WI38 (cell line): Measurements from ENCODE around the gene MEX3D.

Source experiments
- H3K4me3 ChIP-seq: 2 replicates; pipeline ENCODE4 v1.5.1; 2011; ENCODE audit warnings: low read depth, mild to moderate bottlenecking, control low read depth, low read length
- TF ChIP-seq, protein P1 (sequence below): IDR thresholded peaks from 2 replicates; pipeline ENCODE4 v1.5.1; 2012; ENCODE audit warnings: low read depth, mild to moderate bottlenecking, control low read depth, low read length

Gene MEX3D

DNA sequence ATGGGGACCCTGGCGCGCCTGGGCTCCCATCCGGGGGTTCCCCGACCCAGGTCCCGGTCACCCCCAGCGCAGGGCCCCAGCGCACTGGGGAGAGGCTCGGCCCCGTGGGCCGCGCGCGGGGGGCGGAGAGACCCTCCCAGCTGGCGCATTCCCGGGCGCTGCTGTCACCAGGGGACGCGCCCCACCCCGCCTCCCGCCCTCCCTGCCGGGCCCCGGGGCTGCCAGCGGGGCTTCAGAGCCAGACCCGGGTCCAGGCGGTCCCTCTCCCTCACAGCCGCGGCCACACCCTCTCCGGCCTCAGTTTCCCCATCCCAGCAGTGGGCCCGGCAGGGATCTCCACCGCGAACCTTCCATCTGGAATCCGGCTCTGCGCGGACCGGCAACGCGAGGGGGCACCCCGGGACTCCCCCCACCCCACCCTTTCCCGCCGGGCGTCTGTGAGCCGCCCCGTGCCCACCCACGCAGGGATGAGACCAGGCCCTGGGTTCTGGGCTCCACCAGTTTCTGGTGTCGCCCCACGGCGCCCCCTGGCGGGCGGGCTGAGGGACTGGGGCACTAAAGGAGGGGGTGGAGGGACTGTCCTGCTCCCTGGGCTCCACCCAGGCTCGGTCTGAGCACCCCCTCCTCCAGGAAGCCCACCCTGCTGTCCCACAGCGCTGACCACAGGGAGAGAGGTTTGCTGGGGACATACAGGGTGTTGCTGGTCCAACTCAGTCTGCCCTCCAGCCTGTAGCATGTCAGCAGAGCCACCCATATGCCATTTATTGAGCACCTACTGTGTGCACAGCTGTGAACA is 54.4 kb downstream of the MEX3D start:
- peak overlapping the region; percentile 81 for H3K4me3 ChIP-seq
- TF ChIP-seq, protein P1, sequence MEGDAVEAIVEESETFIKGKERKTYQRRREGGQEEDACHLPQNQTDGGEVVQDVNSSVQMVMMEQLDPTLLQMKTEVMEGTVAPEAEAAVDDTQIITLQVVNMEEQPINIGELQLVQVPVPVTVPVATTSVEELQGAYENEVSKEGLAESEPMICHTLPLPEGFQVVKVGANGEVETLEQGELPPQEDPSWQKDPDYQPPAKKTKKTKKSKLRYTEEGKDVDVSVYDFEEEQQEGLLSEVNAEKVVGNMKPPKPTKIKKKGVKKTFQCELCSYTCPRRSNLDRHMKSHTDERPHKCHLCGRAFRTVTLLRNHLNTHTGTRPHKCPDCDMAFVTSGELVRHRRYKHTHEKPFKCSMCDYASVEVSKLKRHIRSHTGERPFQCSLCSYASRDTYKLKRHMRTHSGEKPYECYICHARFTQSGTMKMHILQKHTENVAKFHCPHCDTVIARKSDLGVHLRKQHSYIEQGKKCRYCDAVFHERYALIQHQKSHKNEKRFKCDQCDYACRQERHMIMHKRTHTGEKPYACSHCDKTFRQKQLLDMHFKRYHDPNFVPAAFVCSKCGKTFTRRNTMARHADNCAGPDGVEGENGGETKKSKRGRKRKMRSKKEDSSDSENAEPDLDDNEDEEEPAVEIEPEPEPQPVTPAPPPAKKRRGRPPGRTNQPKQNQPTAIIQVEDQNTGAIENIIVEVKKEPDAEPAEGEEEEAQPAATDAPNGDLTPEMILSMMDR, result peak; percentile 72

DNA sequence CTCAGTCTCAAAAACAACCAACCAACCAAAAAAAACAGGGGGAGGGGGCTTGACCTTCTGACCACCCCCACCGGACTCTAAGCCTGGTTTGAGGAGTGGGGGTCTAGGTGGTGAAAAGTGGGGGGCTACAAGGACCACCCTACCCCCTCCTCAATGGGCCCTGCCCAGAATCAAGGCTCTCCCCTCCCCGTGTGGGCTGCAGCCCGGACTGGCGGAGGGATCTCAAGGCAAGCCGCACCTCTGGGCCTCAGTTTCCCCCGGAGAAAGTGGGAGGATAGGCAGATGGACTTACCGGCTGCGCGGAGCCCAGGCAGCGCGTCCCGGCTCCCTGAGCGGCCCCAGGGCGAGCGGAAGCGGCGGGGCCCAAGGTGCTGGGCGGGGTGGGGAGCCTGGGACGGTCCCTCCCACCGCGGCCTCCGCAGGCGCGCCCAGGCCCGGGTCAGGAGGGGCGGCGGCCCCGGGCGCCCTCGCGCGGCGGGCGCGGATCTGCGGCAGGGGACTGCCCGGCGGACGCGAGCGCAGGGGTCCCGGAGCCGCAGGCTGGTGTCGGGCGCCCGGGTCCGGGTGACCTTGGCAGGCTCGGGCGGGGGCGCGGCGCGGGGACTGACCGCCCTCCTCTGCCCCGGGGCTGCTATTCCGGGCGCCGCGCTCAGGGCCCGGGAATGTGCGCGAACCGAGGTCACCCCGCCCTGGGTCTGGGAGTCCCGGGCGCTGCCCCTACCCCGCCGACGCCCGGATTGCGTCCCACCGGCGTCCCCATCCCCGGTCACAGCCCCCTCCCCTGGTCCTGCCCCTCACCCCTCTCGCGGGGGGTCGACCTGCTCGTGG is 55.2 kb downstream of the MEX3D start, which contains the start of gene ADAMTSL5:
Gene ADAMTSL5 (minus strand): TSS at position 349 of the 828 bp plus-strand sequence. CDS start 2,076 bp downstream, outside the sequence.
- H3K4me3 ChIP-seq, result peak within 1 kb of the TSS; percentile 81
- TF ChIP-seq, protein P1, result no peak

DNA sequence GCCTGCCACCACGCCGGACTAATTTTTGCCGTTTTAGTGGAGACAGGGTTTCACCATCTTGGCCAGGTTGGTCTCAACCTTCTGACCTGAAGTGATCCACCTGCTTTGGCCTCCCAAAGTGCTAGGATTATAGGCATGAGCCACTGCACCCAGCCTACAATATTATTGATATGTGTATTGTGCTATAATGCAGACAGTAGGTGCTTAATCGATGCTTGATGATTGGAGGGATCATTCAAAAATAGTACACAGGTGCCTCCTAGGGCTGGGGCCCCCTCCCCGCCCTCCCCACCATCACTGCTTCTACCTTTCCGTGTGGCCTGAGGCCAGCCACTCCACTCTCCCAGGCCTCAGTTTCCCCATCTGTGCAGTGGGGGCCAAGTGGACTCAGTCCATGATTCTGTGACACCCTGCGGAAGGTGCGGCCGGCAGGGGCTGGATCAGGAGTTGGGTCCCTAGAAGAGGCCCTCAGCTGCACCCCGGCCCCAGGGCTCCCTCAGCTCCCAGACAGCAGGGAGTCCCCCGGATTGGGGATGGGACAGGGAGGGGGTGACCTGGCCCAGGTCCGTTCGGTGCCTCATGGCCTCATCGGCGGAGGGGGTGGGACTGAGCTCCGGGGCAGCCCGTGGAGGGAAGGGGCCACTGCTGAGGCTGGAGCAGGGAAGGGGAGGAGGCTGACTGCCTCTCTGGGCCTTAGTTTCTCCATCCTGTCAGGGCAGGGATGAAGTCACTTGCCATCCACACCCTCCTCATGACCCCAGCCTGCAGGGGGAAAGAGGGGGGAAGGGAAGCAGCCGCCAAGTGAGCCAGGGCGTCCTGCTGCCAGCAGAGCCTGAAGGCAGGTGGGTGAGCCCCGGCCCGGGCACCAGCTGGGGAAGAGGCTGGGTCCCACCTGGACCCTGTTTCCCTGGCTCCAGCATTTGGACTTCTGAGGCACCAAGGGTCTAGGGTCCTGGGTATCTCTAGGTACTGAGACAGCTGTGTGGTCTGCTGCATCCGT is 56.5 kb downstream of the MEX3D start:
- TF ChIP-seq, protein P1, result no peak
- peak overlapping the region; percentile 81 for H3K4me3 ChIP-seq

DNA sequence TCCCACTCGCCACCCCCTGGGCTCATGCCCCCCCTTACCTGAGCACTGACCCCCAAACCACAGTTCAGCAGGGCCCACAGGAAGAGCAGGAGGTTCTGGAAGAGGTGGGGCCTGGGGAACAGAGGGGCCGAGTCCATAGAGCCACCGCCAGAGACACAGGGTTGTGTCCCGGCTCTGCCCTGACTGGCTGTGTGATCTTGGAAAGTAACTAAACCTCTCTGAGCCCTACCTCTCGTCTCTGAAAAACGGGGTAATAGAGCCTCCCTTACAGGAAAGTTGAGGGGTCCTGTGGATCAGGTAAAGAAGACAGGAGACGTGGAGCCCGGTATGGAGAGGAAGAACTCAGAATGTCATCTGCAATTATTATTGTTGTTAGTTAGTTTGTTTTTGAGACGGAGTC is 57.3 kb downstream of the MEX3D start:
- H3K4me3 ChIP-seq, result no peak overlapping the region
- TF ChIP-seq, protein P1, result no peak

DNA sequence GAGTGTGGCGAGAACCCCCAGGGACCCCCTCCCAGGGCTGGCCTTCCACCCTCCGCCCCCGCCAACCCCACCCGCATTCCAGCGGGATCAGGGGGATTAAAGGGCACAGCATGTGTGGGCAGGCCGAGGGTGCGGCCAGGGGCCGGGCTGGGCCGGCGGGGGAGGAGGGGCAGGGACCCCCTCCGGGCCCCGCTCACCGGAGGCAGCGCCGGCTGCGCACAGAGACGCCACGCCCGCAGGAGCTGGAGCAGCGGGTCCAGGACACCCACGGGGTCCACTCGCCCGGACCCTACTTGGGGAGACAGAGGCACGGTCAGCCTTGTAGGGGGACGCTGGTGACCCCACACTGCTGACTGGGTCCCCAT is 57.7 kb downstream of the MEX3D start:
- TF ChIP-seq, protein P1, result no peak
- H3K4me3 ChIP-seq, result no peak overlapping the region

DNA sequence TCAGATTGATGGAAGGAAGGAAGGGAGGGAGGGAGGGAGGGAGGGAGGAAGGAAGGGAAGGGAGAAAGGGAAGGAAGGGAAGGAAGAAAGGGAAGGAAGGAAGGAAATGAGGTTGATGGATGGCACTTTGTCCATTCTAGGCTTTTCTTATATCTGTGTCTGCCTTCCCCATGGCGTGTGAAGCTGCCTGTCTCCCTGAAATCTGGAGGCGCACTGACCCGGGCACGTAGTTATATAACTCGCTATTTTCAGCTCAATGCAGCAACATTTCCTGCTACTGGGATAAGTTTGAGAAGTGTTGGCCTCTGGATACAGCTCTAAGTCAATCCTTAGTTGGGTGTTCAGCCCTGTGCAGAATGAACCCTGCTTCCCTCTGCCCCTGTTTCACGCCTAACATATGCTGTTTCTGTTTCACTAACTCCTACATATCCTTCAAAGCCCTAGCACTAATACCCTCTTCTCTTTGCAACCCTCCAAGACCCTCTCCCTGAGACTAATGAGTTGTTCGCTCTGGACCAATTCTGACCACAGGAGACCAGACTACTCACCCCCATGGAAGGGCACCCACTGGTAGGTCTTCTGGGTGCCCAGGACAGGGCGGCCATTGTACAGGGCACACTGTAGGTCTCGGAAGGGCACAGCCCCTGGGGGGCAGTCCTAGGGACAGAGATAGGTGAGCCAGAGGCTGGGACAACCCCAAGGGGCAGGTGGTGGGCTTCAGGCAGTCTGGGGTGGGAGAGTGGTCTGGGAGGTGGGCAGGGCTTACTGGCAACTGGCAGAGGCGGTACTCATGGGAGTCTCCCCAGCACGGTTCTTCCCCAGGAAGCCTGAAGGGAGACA is 58.3 kb downstream of the MEX3D start:
- H3K4me3 ChIP-seq, result no peak overlapping the region
- TF ChIP-seq, protein P1, result no peak
